Stimulated activated CD4-positive, alpha-beta T cell treated with anti-CD3 and anti-CD28 coated beads, Interleukin-4, amount 100 ng/mL, for 24 hours (primary cell): ENCODE data around the gene C1orf116.

Experiments
- DNase-seq: peaks from one replicate; pipeline ENCODE4 v3.0.0-alpha.2; 2020

Gene C1orf116

DNA sequence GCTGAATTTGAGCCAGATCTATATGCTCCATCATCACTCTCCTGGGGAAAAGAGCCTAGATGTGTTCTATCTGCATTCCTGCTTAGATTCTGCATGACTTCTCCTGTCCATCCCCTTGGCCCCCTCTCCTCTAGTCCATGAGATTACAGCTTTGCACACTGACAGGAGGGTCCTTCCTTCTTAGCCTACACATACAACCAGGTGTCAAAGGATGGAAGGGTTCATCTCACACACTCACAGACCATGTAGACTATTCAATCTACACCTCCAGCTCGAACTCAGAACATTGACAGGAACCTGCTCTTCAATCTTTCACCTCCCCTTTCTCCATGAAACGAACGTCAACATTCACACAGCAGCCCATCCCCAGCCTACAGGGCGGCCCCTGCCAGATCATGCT is 13.8 kb downstream of the C1orf116 start:
- DNase-seq: no peak

DNA sequence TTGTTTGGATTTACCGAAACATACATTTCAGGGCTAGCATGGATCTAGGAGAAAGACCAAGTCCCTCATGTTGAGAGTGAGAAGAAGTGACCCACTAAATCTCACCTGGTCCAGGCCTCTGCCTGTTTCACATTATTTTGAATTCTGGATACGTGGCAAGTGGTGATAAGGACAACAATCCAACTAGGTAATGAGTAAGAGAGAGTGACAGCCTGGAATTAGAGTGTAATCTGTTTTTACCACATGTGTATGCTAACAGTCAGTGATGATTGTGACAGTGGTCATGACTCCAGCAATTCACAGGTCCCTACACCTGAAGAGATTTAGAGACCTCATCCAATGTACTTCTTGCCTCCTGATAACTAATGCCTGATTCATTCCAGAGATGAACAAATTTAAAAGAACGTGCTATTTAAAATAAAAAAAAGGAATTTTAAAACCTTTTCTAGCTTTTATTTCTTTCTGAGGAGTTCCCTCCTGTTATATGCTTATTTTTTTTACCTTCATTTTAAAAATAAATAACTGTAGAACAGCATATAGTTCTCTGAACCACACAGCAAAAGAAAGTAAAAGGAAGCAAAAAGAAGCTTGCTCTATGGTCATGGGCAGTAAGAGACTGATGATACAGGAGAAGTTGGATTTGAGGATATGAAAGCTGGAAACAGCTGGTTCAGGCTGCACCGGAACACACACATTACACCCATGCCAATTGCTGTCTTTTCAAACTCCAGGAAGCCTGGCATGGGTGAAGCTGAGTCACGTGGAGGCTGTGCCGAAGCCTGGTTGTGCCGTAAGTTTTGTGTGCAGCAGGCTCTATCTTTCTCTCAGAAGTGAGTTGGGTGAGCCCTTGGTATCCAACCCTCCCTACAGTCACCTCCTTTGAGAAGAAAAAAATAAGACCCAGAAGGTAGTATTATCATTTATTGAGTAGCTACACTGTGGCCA is 14.7 kb downstream of the C1orf116 start:
- DNase-seq: no peak

- no peak for DNase-seq
Observed at GRCh38 chr1:207015791-207016190, 16.8 kb downstream of the C1orf116 start.

DNA sequence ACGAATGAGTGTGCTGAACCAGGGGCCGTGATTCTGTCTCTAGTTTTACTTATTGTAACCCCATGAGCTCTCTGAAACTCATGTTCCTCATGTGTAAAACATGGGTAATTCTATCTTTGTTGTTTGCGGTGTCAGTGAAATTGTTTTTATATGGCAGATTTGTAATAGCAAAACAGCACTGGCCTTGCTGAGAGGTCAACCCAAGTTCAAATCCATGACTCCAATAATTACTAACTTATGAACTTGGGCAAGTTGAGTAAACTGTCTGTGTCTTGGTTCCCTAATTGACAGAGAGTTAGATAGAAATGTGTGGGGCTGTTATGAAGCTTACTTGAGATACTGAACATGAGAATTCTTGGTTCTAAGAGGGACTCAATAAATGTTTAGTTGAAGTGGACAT is 17.8 kb downstream of the C1orf116 start:
- DNase-seq: no peak

DNA sequence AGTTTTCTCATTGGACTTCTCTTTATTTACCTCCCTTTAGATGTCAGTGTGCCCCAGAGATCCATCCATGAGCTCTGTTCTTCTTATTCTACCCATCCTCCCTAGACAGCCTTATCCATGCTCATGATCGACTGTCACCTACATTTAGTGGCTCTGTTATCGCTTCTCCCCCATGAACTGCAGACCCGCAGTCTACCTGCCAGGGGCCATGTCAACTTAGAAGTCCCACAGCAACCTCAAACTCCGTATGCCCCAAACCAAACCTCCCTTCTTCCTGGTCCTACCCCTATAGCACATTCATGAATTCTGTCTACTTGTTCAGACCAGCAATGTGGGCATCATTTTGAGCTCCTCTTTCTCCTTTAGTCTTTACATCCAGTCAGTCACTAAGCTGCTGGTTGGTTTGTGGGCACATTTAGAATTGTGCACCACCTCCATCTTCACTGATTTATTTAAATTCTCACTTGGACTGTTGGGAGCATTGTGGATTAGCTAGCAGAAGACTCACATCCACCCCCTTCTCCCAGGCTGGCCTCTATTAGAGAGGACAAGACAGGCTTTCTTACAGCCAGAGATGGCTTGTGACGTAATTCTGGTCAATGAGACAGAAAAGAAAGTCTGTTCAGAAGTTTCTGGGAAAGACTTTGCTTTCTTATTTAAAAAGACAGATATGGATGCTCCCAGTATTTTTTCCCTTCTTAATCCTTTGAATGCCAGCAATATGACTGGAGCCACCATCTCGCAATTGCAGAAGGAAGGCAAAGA is 19.1 kb downstream of the C1orf116 start:
- no peak for DNase-seq

DNA sequence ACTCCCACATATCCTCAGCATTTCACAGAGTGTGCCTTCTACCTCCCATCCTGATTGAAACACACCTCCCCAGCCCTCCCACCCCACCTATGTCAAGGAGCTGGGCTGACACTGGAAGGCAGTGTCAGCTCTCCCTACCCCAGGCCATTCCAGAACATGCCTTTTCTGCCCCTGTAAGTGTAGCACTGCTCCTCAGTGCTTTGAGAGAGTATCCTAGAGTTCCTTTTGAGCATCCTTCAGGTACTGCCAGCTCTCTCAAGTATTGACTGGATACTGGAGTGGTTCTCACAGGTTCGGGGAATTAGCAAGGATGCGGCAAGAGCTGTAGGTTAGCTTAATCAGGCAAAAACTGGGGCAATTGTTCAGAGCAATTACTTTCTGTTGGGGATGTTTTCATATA is 21.8 kb downstream of the C1orf116 start:
- no peak for DNase-seq

- DNase-seq: no peak
Observed at GRCh38 chr1:207009945-207010344, 22.6 kb downstream of the C1orf116 start.

GRCh38 chr1:207009182-207009850 is 23.2 kb downstream of the C1orf116 start:
- DNase-seq: no peak

DNA sequence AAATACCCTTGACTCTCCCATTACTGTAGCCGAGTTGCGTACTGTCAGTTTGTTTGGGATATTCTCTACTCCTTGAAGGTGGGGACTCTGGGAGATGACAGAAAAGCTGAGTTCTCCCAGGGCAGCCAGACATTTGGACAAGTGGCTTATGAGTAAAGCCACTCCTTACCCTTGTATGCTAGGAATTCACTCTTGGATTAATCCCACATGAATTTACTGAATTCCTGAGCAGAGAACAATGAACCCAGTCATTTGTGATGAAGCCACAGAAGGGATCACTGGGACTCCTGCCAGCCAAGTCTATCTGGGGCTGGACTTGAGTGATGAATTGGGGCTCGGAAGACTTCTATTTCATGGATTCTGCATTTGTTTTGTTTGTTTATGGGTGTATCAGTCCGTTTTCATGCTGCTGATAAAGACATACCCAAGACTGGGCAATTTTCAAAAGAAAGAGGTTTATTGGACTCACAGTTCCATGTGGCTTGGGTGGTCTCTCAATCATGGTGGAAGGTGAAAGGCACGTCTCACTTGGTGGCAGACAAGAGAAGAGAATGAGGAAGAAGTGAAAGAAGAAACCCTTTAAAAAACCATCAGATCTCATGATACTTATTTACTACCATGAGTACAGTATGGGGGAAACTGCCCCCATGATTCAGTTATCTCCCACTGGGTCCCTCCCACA is 25.1 kb downstream of the C1orf116 start:
- no peak for DNase-seq

DNA sequence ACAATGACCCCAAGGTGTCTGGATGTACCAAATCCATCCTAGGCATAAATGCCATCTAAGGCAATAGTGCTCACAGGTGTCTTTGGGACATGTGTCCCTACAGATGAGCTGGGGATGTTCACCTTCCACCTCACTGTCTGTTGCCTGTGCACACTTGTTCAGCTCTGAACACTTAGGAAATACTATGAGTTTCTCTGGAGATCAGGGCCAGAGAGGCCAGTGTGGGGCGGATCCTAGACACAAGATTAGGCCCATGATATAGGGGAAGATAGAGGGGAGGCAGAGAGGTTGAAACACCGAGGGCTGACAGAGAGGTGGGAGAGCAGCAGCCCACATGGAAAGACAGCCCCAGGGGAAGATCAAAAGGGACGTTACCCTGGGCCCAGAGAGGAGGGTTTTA is 25.6 kb downstream of the C1orf116 start:
- no peak for DNase-seq

GRCh38 chr1:207006083-207006482 is 26.5 kb downstream of the C1orf116 start:
- DNase-seq: no peak

DNA sequence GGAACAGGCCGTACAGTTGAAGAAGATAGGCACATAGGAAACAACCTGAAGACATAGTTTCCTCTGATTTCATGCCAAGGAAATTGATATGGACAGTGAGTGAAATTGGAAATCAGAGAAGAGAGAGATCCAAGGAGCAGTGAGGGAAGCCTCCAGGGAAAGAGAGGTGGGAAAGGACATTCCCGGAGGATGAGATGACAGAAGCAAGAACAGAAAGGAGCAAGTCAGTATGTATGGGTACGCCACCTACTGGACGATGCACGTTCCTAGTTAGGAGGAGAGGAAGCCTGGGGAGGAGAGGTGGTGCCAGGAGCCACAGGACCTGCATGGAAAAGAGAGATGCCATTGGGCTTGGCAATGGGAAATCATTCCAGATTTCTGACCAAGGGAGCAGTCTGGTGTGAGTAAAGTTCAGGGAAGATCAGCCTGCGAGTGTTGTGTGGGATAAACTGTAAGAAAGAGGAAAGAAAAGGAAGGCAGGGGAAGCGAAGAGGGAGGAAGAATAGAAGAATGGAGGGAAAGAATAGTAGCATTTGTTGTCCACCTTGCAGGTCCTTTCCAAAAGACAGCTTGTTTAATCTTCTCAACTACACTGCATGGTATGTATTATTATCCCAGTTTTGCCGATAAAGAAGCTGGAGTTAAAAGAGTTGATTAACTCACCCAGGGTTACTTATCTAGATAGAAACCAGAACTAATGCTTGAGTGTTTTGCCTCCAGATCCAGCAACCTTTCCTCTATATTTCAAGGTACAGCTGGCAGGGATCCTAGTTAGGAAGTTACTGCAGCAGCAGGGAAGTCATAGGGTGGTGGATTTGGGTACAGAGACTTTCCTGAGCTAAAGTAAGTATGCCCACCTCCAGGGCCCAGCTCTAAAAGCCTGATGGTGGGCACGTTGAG is 27.4 kb downstream of the C1orf116 start:
- DNase-seq: peak; percentile 39

- no peak for DNase-seq
Observed at GRCh38 chr1:207003210-207003609, 29.3 kb downstream of the C1orf116 start.

GRCh38 chr1:207002724-207003146 is 29.8 kb downstream of the C1orf116 start:
- DNase-seq: no peak

- no peak for DNase-seq
Observed at GRCh38 chr1:207001492-207002245, 30.9 kb downstream of the C1orf116 start.

GRCh38 chr1:207000651-207001291 is 31.8 kb downstream of the C1orf116 start:
- DNase-seq: no peak

- DNase-seq: no peak
Observed at GRCh38 chr1:206998816-206999215, 33.7 kb downstream of the C1orf116 start.

DNA sequence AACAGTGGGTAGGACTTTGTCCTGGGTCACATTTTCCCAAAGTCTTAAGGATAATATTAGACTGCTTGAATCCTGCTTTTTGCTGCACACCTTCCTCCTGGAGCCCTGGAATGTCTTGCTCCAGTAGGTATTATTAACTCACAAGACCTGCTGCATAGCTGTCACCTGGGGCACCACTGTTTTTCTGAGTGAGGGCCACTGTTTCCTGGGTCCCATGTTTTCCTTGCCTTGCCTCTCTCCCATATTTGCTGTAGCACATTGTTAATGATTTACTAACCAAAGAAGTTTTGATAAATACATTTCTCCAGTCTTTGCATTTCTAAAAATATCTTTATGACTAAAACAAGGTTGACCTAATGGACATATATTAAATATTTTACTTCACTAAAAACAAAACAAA is 39.8 kb downstream of the C1orf116 start:
- no peak for DNase-seq

DNA sequence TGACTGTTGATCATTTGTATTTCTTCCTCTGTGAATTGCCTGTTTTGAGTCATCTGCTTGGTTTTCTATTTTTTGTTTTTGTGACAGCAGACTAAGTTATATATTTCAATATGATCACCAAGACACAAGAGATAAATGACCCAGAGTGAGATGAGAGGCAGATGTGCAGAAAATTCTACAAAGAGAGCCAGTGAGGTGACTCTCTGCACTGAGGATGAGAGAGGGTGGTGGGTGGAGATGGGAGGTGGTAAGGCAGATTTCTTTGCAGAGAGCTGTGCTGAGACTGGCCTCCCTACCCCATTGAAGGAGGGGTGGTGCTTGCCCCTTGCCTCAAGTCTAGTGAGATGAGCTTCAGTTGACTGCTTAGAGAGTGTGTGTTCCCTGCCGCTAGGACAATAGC is 44.7 kb downstream of the C1orf116 start:
- DNase-seq: no peak

- no peak for DNase-seq
Observed at GRCh38 chr1:206986885-206987284, 45.7 kb downstream of the C1orf116 start.
